CD4-positive, CD25-positive, alpha-beta regulatory T cell (primary cell): Measurements from ENCODE around the gene HCN3. TPM values are rescaled to one million over a fixed set of nuclear protein-coding genes. Genes with fewer than 3 reads are reported as not detected.

Experiments used
- ATAC-seq, 2 donors: fragments of 150-1000 bp; cut with Tn5 transposase; one replicate each; pipeline ENCODE4 v1.10.0; 2021; ENCODE audit warnings: low read depth in 2 of 2, moderate number of reproducible peaks in 2 of 2, moderate library complexity in 1 of 2
- DNase-seq, 3 donors: peaks; one replicate each; pipeline versions ENCODE4 v3.0.0 to v3.0.0-alpha.2; 2012 to 2022; ENCODE audit warnings: mixed read lengths in 1 of 3
- H3K27ac ChIP-seq: one replicate; pipeline ENCODE4 v1.7.0; 2013; ENCODE audit warnings: mild to moderate bottlenecking, low read length; ENCODE audit not compliant: insufficient read depth, poor library complexity, severe bottlenecking
- H3K27me3 ChIP-seq: one replicate; pipeline ENCODE4 v1.7.0; 2013; ENCODE audit warnings: low read length; ENCODE audit not compliant: control insufficient read depth, insufficient read depth
- H3K36me3 ChIP-seq: one replicate; pipeline ENCODE4 v1.7.0; 2013; ENCODE audit warnings: mild to moderate bottlenecking, low read length, moderate library complexity; ENCODE audit not compliant: control insufficient read depth, insufficient read depth
- H3K4me1 ChIP-seq: 2 replicates; pipeline ENCODE4 v1.7.0; 2013; ENCODE audit warnings: mild to moderate bottlenecking, low read length; ENCODE audit not compliant: insufficient read depth, control insufficient read depth, poor library complexity, severe bottlenecking
- H3K4me3 ChIP-seq: one replicate; pipeline ENCODE4 v1.7.0; 2013; ENCODE audit warnings: low read depth, mild to moderate bottlenecking, low read length, moderate library complexity
- H3K9me3 ChIP-seq, 2 experiments: 1 replicate in 1 of 2; 2 replicates in 1 of 2; pipeline ENCODE4 v1.7.0; 2013; ENCODE audit warnings: low read length in 2 of 2, mild to moderate bottlenecking in 1 of 2, moderate library complexity in 1 of 2; ENCODE audit not compliant: control insufficient read depth in 2 of 2
- H3K27ac Mint-ChIP-seq, 3 donors: one replicate each; pipeline ENCODE4 v1.8.0; 2020 to 2022; ENCODE audit warnings: mild to moderate bottlenecking in 3 of 3, mixed read lengths in 3 of 3, moderate library complexity in 2 of 3
- H3K27me3 Mint-ChIP-seq: one replicate; pipeline ENCODE4 v1.8.0; 2022; ENCODE audit warnings: mild to moderate bottlenecking, mixed read lengths
- H3K36me3 Mint-ChIP-seq: one replicate; pipeline ENCODE4 v1.8.0; 2020; ENCODE audit warnings: mixed read lengths
- H3K4me1 Mint-ChIP-seq, 4 donors: one replicate each; pipeline ENCODE4 v1.8.0; 2020 to 2022; ENCODE audit warnings: mixed read lengths in 4 of 4, mild to moderate bottlenecking in 1 of 4
- H3K4me3 Mint-ChIP-seq, 4 donors: one replicate each; pipeline ENCODE4 v1.8.0; 2020 to 2022; ENCODE audit warnings: mild to moderate bottlenecking in 4 of 4, mixed read lengths in 4 of 4, moderate library complexity in 3 of 4
- H3K9me3 Mint-ChIP-seq, 7 donors: one replicate each; pipeline ENCODE4 v1.8.0; 2020 to 2022; ENCODE audit warnings: mixed read lengths in 7 of 7, mild to moderate bottlenecking in 3 of 7, moderate library complexity in 2 of 7
- polyA plus RNA-seq, 4 donors: library from polyadenylated mRNA; unstranded; fragments of 300-500 nt; fragmentation: Illumina TruSeq; gene quantifications; one replicate each; pipeline ENCODE4 v1.2.3, GENCODE V29; 2021
- total RNA-seq: library from RNA; stranded (reverse); gene quantifications from one replicate; pipeline ENCODE4 v1.2.3, GENCODE V29; 2022

HCN3 gene
- total and polyA plus RNA-seq, 5 donors from 2014 or later = 0.07 to 1.5 (median 0.13) TPM; not detected in 1

- Histone ChIP-seq H3K27me3 (no peaks in the 10 kb centered on the region), H3K36me3 (no peaks in the 10 kb centered on the region), H3K27ac (peak overlapping the region; percentile 96), H3K4me1 (peaks cover 37% of the 10 kb centered on the region), H3K4me3 (peak overlapping the region; percentile 64), H3K9me3 (no peaks in the 10 kb centered on the region)
- peak overlapping the region in 2 of 3 donors; percentile 46 to 68 for H3K27ac Mint-ChIP-seq
- H3K4me1 Mint-ChIP-seq = peaks cover 0 to 36% (median 11%) of the 10 kb centered on the region in 4 donors
- peaks cover 3% of the 10 kb centered on the region for H3K36me3 Mint-ChIP-seq
- no peak for DNase-seq
- no peaks in the 10 kb centered on the region for H3K27me3 Mint-ChIP-seq
- no peaks in the 10 kb centered on the region for H3K9me3 Mint-ChIP-seq
- no peak for ATAC-seq
- peak overlapping the region; percentile 73 to 89 (median 85) for H3K4me3 Mint-ChIP-seq
Observed at GRCh38 chr1:155321639-155322503, 44.6 kb downstream of the HCN3 start.

GRCh38 chr1:155322571-155322952, 45.3 kb downstream of the HCN3 start:
- Mint-ChIP-seq H3K9me3 (no peaks in the 10 kb centered on the region), H3K36me3 (peaks cover 3% of the 10 kb centered on the region), H3K27me3 (no peaks in the 10 kb centered on the region), H3K4me3 (peak overlapping the region; percentile 51 to 88 (median 78)), H3K27ac (peak overlapping the region in 1 of 3 donors; percentile 68), H3K4me1 (peaks cover 0 to 39% (median 14%) of the 10 kb centered on the region in 4 donors)
- no peaks in the 10 kb centered on the region for H3K27me3 ChIP-seq
- no peaks in the 10 kb centered on the region for H3K36me3 ChIP-seq
- ATAC-seq (no peak), DNase-seq (peak in 1 of 3 donors; percentile 23)
- peaks cover 37% of the 10 kb centered on the region for H3K4me1 ChIP-seq
- no peaks in the 10 kb centered on the region for H3K9me3 ChIP-seq
- peak overlapping the region; percentile 96 for H3K27ac ChIP-seq
- peak overlapping the region; percentile 64 for H3K4me3 ChIP-seq

GRCh38 chr1:155322953-155323728, 45.9 kb downstream of the HCN3 start:
- Mint-ChIP-seq H3K36me3 (peaks cover 3% of the 10 kb centered on the region), H3K4me1 (peaks cover 0 to 39% (median 14%) of the 10 kb centered on the region in 4 donors), H3K27me3 (no peaks in the 10 kb centered on the region), H3K27ac (peak overlapping the region in 1 of 3 donors; percentile 5), H3K9me3 (no peaks in the 10 kb centered on the region), H3K4me3 (peak overlapping the region; percentile 88 to 91 (median 90))
- Histone ChIP-seq H3K4me1 (peaks cover 37% of the 10 kb centered on the region), H3K27ac (peak overlapping the region; percentile 96), H3K4me3 (peak overlapping the region; percentile 37), H3K36me3 (no peaks in the 10 kb centered on the region), H3K9me3 (no peaks in the 10 kb centered on the region), H3K27me3 (no peaks in the 10 kb centered on the region)
- peak; percentile 50 to 52 for ATAC-seq
- DNase-seq = peak; percentile 74 to 83 (median 79)

- no peaks in the 10 kb centered on the region for H3K27me3 ChIP-seq
- no peaks in the 10 kb centered on the region for H3K9me3 Mint-ChIP-seq
- peaks cover 37% of the 10 kb centered on the region for H3K4me1 ChIP-seq
- H3K4me3 Mint-ChIP-seq = peak overlapping the region; percentile 88 to 91 (median 90)
- no peaks in the 10 kb centered on the region for H3K9me3 ChIP-seq
- peak overlapping the region; percentile 62 for H3K4me3 ChIP-seq
- peak overlapping the region in 1 of 3 donors; percentile 85 for H3K27ac Mint-ChIP-seq
- DNase-seq (peak; percentile 73 to 91 (median 78)), ATAC-seq (peak; percentile 61 to 62)
- no peaks in the 10 kb centered on the region for H3K36me3 ChIP-seq
- H3K27ac ChIP-seq = peak overlapping the region; percentile 96
- no peaks in the 10 kb centered on the region for H3K27me3 Mint-ChIP-seq
- H3K36me3 Mint-ChIP-seq = peaks cover 3% of the 10 kb centered on the region
- peaks cover 0 to 39% (median 14%) of the 10 kb centered on the region in 4 donors for H3K4me1 Mint-ChIP-seq
Observed at GRCh38 chr1:155323729-155324036, 46.4 kb downstream of the HCN3 start.

GRCh38 chr1:155324037-155324716, 46.9 kb downstream of the HCN3 start:
- H3K4me1 ChIP-seq = peaks cover 37% of the 10 kb centered on the region
- ATAC-seq (peak; percentile 80 to 81), DNase-seq (peak; percentile 83 to 93 (median 90))
- no peaks in the 10 kb centered on the region for H3K36me3 ChIP-seq
- Mint-ChIP-seq H3K9me3 (no peaks in the 10 kb centered on the region), H3K4me3 (peak overlapping the region; percentile 88 to 91 (median 90)), H3K27ac (peak overlapping the region in 2 of 3 donors; percentile 85 to 92), H3K27me3 (no peaks in the 10 kb centered on the region), H3K4me1 (peaks cover 0 to 39% (median 14%) of the 10 kb centered on the region in 4 donors), H3K36me3 (peaks cover 3% of the 10 kb centered on the region)
- H3K27ac ChIP-seq = peak overlapping the region; percentile 96
- H3K9me3 ChIP-seq = no peaks in the 10 kb centered on the region
- no peaks in the 10 kb centered on the region for H3K27me3 ChIP-seq
- H3K4me3 ChIP-seq = peak overlapping the region; percentile 62

GRCh38 chr1:155324717-155325602, 47.7 kb downstream of the HCN3 start:
- Mint-ChIP-seq H3K27me3 (no peaks in the 10 kb centered on the region), H3K9me3 (no peaks in the 10 kb centered on the region), H3K27ac (peak overlapping the region; percentile 63 to 86 (median 71)), H3K36me3 (no peaks in the 10 kb centered on the region), H3K4me3 (peak overlapping the region; percentile 88 to 91 (median 90)), H3K4me1 (peaks cover 0 to 39% (median 13%) of the 10 kb centered on the region in 4 donors)
- DNase-seq = no peak
- no peak for ATAC-seq
- Histone ChIP-seq H3K27ac (peak overlapping the region; percentile 96), H3K4me3 (peak overlapping the region; percentile 60), H3K9me3 (no peaks in the 10 kb centered on the region), H3K4me1 (peaks cover 37% of the 10 kb centered on the region), H3K27me3 (no peaks in the 10 kb centered on the region), H3K36me3 (peaks cover 3% of the 10 kb centered on the region)

GRCh38 chr1:155325603-155325893, 48.3 kb downstream of the HCN3 start:
- Histone ChIP-seq H3K4me1 (peaks cover 34% of the 10 kb centered on the region), H3K9me3 (no peaks in the 10 kb centered on the region), H3K36me3 (peaks cover 9% of the 10 kb centered on the region), H3K4me3 (no peak overlapping the region), H3K27ac (peak overlapping the region; percentile 96), H3K27me3 (no peaks in the 10 kb centered on the region)
- Mint-ChIP-seq H3K27ac (peak overlapping the region in 1 of 3 donors; percentile 86), H3K36me3 (peaks cover under 1% of the 10 kb centered on the region), H3K4me3 (peak overlapping the region; percentile 77 to 94 (median 90)), H3K27me3 (no peaks in the 10 kb centered on the region), H3K4me1 (peaks cover under 1 to 33% (median 10%) of the 10 kb centered on the region in 4 donors), H3K9me3 (no peaks in the 10 kb centered on the region)
- no peak for DNase-seq
- no peak for ATAC-seq
